GM13977 (cell line): ENCODE data around the gene CD79A.

Experiments
- DNase-seq: peaks from one replicate; pipeline ENCODE4 v3.0.0; 2012; ENCODE audit warnings: low spot score
- CTCF ChIP-seq: IDR thresholded peaks from 2 replicates; pipeline ENCODE4 v1.5.1; 2012; ENCODE audit warnings: mild to moderate bottlenecking, control low read depth; ENCODE audit not compliant: insufficient read depth; ENCODE audit errors: extremely low read depth, missing control alignments
- in situ Hi-C: fragments of 300-500 bp; cut with MboI; formaldehyde crosslinking; loops from one replicate; pipeline ENCODE4 v1.12.0; 2022; ENCODE audit warnings: low sequenced_read_pairs, low pct_unique_long_range_greater_than_20kb, mixed read lengths, inconsistent platforms; ENCODE audit not compliant: unreplicated experiment

The CD79A gene

DNA sequence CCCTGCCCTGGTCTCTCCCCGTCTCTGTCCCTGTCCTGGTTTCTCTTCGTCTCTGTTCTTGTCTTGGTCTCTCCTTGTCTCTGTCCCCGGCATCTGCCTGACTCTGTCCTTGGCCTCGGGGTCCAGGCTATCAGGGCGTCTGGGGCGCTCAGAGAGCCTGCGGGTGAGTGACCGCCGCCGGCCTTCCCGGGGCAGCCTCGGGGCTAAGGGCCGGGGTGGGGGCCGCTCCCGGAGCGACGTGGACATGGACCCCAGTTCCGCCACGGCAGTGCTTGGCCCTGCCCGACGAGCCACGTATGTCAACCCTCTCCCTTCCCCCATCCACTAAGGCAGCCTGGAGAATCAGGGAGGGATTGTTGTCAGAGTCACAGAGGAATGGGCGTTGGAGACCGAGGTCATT, 20.7 kb downstream of the CD79A start:
- DNase-seq, result no peak
- in situ Hi-C loops, result no loop called here
- no peak for TF ChIP-seq CTCF

- DNase-seq, result no peak
- in situ Hi-C loops, result no loop called here
- TF ChIP-seq CTCF, result no peak
These were observed 21.2 kb downstream of the CD79A start for GRCh38 chr19:41898235-41898634.

- in situ Hi-C loops, result no loop called here
- no peak for TF ChIP-seq CTCF
- DNase-seq, result no peak
These were observed 24.8 kb downstream of the CD79A start for GRCh38 chr19:41901707-41902360.

DNA sequence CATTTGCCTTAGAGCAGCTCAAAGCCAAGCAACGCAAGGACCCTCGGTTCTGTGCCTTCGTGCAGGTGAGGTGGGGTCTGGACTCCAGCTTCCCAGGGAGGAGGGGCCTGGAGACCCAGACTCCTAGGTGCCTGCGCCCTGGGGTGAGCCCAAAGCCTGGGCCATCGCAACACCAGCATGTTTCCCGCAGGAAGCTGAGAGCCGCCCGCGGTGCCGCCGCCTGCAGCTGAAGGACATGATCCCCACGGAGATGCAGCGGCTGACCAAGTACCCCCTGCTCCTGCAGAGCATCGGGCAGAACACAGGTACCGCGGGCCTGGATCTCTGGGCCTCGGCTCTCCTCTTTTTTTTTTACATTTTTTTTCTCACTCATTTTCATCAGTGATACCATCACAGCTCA, 25.5 kb downstream of the CD79A start:
- no peak for DNase-seq
- no peak for TF ChIP-seq CTCF
- in situ Hi-C loops, result no loop called here

GRCh38 chr19:41903193-41903953, 26.3 kb downstream of the CD79A start:
- DNase-seq, result no peak
- in situ Hi-C loops, result no loop called here
- no peak for TF ChIP-seq CTCF

GRCh38 chr19:41904118-41904870, 27.2 kb downstream of the CD79A start:
- DNase-seq, result no peak
- in situ Hi-C loops, result no loop called here
- TF ChIP-seq CTCF, result no peak
